Vein endothelial cell (primary cell): ENCODE measurements around the gene DNAJC19. TPM values are rescaled to one million over a fixed set of nuclear protein-coding genes. Genes with fewer than 3 reads are reported as not detected.

Experiments used
- total RNA-seq: library from RNA; depleted of rRNA; stranded (reverse); fragments of >200 nt; gene quantifications from 2 replicates; pipeline ENCODE4 v1.2.3, GENCODE V29; 2012

The DNAJC19 gene
- 19.2 and 23.2 TPM in 2 replicates for total RNA-seq

DNA sequence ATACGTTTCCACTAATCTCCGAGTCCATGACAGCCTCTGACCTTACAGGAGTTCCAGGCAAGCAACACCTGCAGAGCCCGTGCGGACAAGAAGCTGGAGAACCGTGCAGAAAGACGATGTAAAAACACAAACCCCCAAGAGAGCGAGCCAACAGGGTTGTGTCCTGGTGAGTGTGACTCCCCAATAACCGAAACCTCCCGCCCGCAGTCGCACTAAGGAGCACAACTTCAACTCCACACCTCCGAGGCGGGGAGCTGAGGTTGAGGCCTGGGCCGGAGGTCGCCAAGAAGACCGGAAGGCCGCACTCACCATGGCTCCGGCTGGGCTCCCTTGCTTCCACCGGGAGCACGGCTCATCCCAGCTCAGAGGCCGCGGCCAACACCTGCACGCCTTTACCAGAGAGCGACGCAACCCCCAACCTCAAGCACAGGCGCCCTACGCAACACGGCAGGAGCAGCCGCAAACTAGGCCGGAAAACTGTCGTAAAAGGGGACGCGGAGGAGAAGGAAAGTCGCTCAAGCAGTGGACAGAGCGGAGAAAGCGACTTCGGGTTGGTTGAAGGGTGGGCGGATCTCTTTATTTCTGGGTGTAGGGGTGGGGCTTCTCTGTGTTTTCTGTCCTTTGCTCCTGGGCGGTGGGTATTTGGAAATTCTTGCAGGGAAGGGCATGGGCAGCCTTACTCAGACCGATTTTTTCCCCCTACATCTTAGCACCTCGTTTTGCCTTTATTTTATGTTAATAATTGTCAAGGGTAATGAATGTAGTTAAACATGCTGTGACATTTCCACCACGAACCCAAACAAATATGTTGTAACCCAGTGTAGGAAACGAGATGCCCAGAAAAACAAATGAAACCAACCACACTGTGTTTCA, at the start of gene DNAJC19:
Gene DNAJC19, minus strand, starts transcription at position 446 of the 873 bp plus-strand sequence. Its CDS starts 134 bp downstream, at position 312.

Other genes starting within 250 kb of the DNAJC19 start
- gene FXR1, start 77.1 kb downstream of the DNAJC19 start, total RNA-seq, result 142 and 149 TPM in 2 replicates